Endothelial cell of umbilical vein (primary cell): ENCODE data around the gene SLC35B4. TPM values are rescaled to one million over a fixed set of nuclear protein-coding genes. Genes with fewer than 3 reads are reported as not detected.

Experiments used
- BruUV-seq: library from RNA; stranded (reverse); fragments of 400-500 nt; replicated peaks from 2 replicates; lab custom pipeline; 2021; lab: Mats Ljungman, UMichigan
- CTCF ChIA-PET: fragments of 300-600, 350-600 bp; sonication (Branson Sonifier 250); formaldehyde crosslinking; loops from one replicate; lab custom pipeline; 2021; ENCODE audit warnings: antibody characterized with exemption, inconsistent platforms; lab: Charles Lee
- POLR2A ChIA-PET: fragments of 300-600, 350-600 bp; sonication (Branson Sonifier 250); formaldehyde crosslinking; loops from one replicate; lab custom pipeline; 2021; ENCODE audit warnings: antibody characterized with exemption, inconsistent platforms; lab: Charles Lee
- DNase-seq: peaks from one replicate; pipeline ENCODE4 v3.0.0-alpha.2; 2011; ENCODE audit warnings: low read depth, low spot score
- FAIRE-seq: peaks from 2 replicates; lab custom pipeline; 2011; peaks lifted over from hg19 to GRCh38; lab: Jason Lieb, UNC
- H2AFZ ChIP-seq: 2 replicates; pipeline ENCODE4 v1.6.0; 2012; ENCODE audit warnings: low read depth, low read length, control low read depth, inconsistent platforms
- H3K27ac ChIP-seq: 2 replicates; pipeline ENCODE4 v1.5.1; 2011; ENCODE audit warnings: low read depth, mild to moderate bottlenecking, control low read depth, low read length, moderate library complexity; ENCODE audit not compliant: insufficient read depth
- H3K27me3 ChIP-seq, 2 experiments: 2 replicates each; pipeline versions ENCODE4 v1.6.0 to v1.6.1; 2011; ENCODE audit warnings: low read length in 2 of 2, mixed read lengths in 1 of 2; ENCODE audit not compliant: control insufficient read depth in 2 of 2, insufficient read depth in 2 of 2
- H3K36me3 ChIP-seq, 2 experiments: 2 replicates in 1 of 2; 3 replicates in 1 of 2; pipeline ENCODE4 v1.5.1; 2011; ENCODE audit warnings: low read length in 2 of 2, mild to moderate bottlenecking in 1 of 2, moderate library complexity in 1 of 2; ENCODE audit not compliant: control insufficient read depth in 2 of 2, insufficient read depth in 2 of 2; ENCODE audit errors: extremely low read depth in 1 of 2
- H3K4me1 ChIP-seq: 3 replicates; pipeline ENCODE4 v1.5.1; 2011; ENCODE audit warnings: mild to moderate bottlenecking, low read length; ENCODE audit not compliant: control insufficient read depth, insufficient read depth; ENCODE audit errors: extremely low read depth
- H3K4me2 ChIP-seq: 2 replicates; pipeline ENCODE4 v1.6.1; 2011; ENCODE audit warnings: low read length, control low read depth, mixed read lengths; ENCODE audit not compliant: insufficient read depth
- H3K4me3 ChIP-seq, 3 experiments: fragments of 200-600 bp in 1 of 3; sonication (generic), shearing (Covaris generic) in 1 of 3; replicated peaks in 1 of 3; 2 replicates each; pipeline ENCODE4 v1.5.1; 2011 to 2016; ENCODE audit warnings: control low read depth in 3 of 3, low read length in 3 of 3, mild to moderate bottlenecking in 2 of 3, inconsistent platforms in 1 of 3, low read depth in 1 of 3, moderate library complexity in 1 of 3; ENCODE audit not compliant: insufficient read depth in 1 of 3
- H3K79me2 ChIP-seq: 2 replicates; pipeline ENCODE4 v1.6.0; 2012; ENCODE audit warnings: low read length, inconsistent platforms; ENCODE audit not compliant: control insufficient read depth, insufficient read depth
- H3K9ac ChIP-seq: replicated peaks from 2 replicates; pipeline ENCODE3; 2011; ENCODE audit warnings: low read length, control low read depth; ENCODE audit not compliant: insufficient read depth; ENCODE audit errors: extremely low read depth
- H3K9me1 ChIP-seq: replicated peaks from 3 replicates; pipeline ENCODE4 v1.6.0; 2011; ENCODE audit warnings: mild to moderate bottlenecking, low read length; ENCODE audit not compliant: control insufficient read depth, insufficient read depth; ENCODE audit errors: extremely low read depth
- H3K9me3 ChIP-seq: replicated peaks from 2 replicates; pipeline ENCODE4 v1.5.1; 2012; ENCODE audit warnings: low read length, inconsistent platforms; ENCODE audit not compliant: control insufficient read depth, insufficient read depth
- H4K20me1 ChIP-seq: replicated peaks from 2 replicates; pipeline ENCODE3; 2011; ENCODE audit warnings: mild to moderate bottlenecking, low read length; ENCODE audit not compliant: control insufficient read depth, insufficient read depth; ENCODE audit errors: extremely low read depth
- CTCF ChIP-seq, 2 donors: IDR thresholded peaks; 1 replicate in 1 of 2; 2 replicates in 1 of 2; pipeline ENCODE4 v1.5.1; 2011; ENCODE audit warnings: low read length in 2 of 2, mild to moderate bottlenecking in 2 of 2, moderate library complexity in 2 of 2, control low read depth in 1 of 2, inconsistent platforms in 1 of 2, low read depth in 1 of 2; ENCODE audit not compliant: insufficient read depth in 1 of 2; ENCODE audit errors: extremely low read depth in 1 of 2
- EZH2 ChIP-seq: IDR thresholded peaks from 2 replicates; pipeline ENCODE4 v1.6.1; 2012; ENCODE audit warnings: borderline replicate concordance, low read depth, mild to moderate bottlenecking, moderate library complexity, low read length, inconsistent platforms; ENCODE audit not compliant: severe bottlenecking
- FOS ChIP-seq: IDR thresholded peaks from 2 replicates; pipeline ENCODE4 v1.6.1; 2011; ENCODE audit warnings: mild to moderate bottlenecking, low read length, moderate library complexity, borderline replicate concordance; ENCODE audit not compliant: insufficient read depth
- GATA2 ChIP-seq: IDR thresholded peaks from 2 replicates; pipeline ENCODE4 v1.7.0; 2011; ENCODE audit warnings: low read depth, mild to moderate bottlenecking, moderate library complexity, mixed read lengths, low read length; ENCODE audit not compliant: insufficient read length, insufficient read depth
- JUN ChIP-seq: IDR thresholded peaks from 2 replicates; pipeline ENCODE4 v1.6.1; 2011; ENCODE audit warnings: borderline replicate concordance, low read depth; ENCODE audit not compliant: insufficient read length, insufficient read depth
- MAX ChIP-seq: IDR thresholded peaks from 2 replicates; pipeline ENCODE4 v1.6.1; 2011; ENCODE audit not compliant: insufficient read depth, insufficient read length
- MYC ChIP-seq: IDR thresholded peaks from one replicate; pipeline ENCODE4 v1.6.1; 2011; ENCODE audit warnings: mild to moderate bottlenecking, low read depth, low read length
- POLR2A ChIP-seq: IDR thresholded peaks from 2 replicates; pipeline ENCODE4 v1.6.1; 2012; ENCODE audit warnings: low read depth, mild to moderate bottlenecking, control low read depth, low read length
- POLR2AphosphoS5 ChIP-seq: IDR thresholded peaks from 2 replicates; pipeline ENCODE4 v1.6.1; 2012; ENCODE audit warnings: low read depth, mild to moderate bottlenecking, control low read depth, low read length, moderate library complexity; ENCODE audit not compliant: insufficient read depth
- dilution Hi-C: fragments of 300-500 bp; cut with MboI; formaldehyde crosslinking; loops from one replicate; pipeline ENCODE4 v1.15.0; 2019; ENCODE audit warnings: low sequenced_read_pairs; ENCODE audit not compliant: extremely low pct_ligation_motif_present
- intact Hi-C: fragments of 100-400 bp; cut with micrococcal nuclease; formaldehyde crosslinking; loops from one replicate; pipeline ENCODE4 v1.10.0; 2022
- polyA plus RNA-seq, 4 experiments: library from polyadenylated mRNA; depleted of rRNA in 3 of 4; stranded (reverse) in 3 of 4; unstranded in 1 of 4; fragments of >200 nt; gene quantifications; 2 replicates each; pipeline versions ENCODE4 v1.2.1 to v1.2.3, GENCODE V29; 2011 to 2012; ENCODE audit warnings: missing spikeins in 1 of 4
- total RNA-seq: library from RNA; stranded (reverse); gene quantifications from 2 replicates; pipeline ENCODE4 v1.2.3, GENCODE V29; 2021

Gene SLC35B4
- total and polyA plus RNA-seq, 2 donors (not counting 3 experiments of a cell fraction or from before 2014, with no cell fraction given) = 17.5 to 20.2 TPM

GRCh38 chr7:134262322-134262721 is 54.4 kb downstream of the SLC35B4 start:
- no peak for TF ChIP-seq JUN
- TF ChIP-seq MAX = no peak
- no peak for TF ChIP-seq MYC
- TF ChIP-seq POLR2AphosphoS5 = no peak
- TF ChIP-seq CTCF (IDR thresholded peaks at IDR 0.05; ENCODE audit: extremely low read depth in 1 of 2, insufficient read depth in 1 of 2, low read depth in 1 of 2, low read length in 2 of 2) = no peak
- TF ChIP-seq POLR2A = no peak
- no peak for TF ChIP-seq EZH2
- no peak for TF ChIP-seq FOS
- no peak for TF ChIP-seq GATA2
- H3K9ac ChIP-seq = no peak overlapping the region
- no peak for FAIRE-seq
- no peak overlapping the region for H2AFZ ChIP-seq
- H3K27ac ChIP-seq = no peak overlapping the region
- intact Hi-C loops (no loop called here), dilution Hi-C loops (no loop called here)
- H3K4me1 ChIP-seq = no peaks in the 10 kb centered on the region
- DNase-seq = no peak
- no peaks in the 10 kb centered on the region for H3K9me3 ChIP-seq
- no peaks in the 10 kb centered on the region for H3K79me2 ChIP-seq
- H3K9me1 ChIP-seq = no peaks in the 10 kb centered on the region
- ChIA-PET POLR2A (no interaction called here), CTCF (no interaction called here)
- BruUV-seq = no TSS peak
- no peaks in the 10 kb centered on the region for H4K20me1 ChIP-seq
- peaks cover 0 to 2% of the 10 kb centered on the region in 2 experiments for H3K27me3 ChIP-seq
- no peaks in the 10 kb centered on the region for H3K36me3 ChIP-seq
- H3K4me3 ChIP-seq = no peak overlapping the region
- H3K4me2 ChIP-seq = no peak overlapping the region
